Stimulated activated naive CD4-positive, alpha-beta T cell (primary cell): ENCODE data around the gene VWA5B2.

Experiments used
- DNase-seq, 6 experiments: peaks; one replicate each; lab custom pipeline; 2025; lab: John Stamatoyannopoulos, UW

VWA5B2 gene

GRCh38 chr3:184227481-184227935 lies 1.9 kb upstream of the VWA5B2 start:
- DNase-seq, result peak in 5 of 6 experiments; percentile 17 to 58 (median 32)

- DNase-seq, result no peak
These were observed 828 bp upstream of the VWA5B2 start for GRCh38 chr3:184228376-184229137.

GRCh38 chr3:184230081-184230602 lies 757 bp downstream of the VWA5B2 start:
- DNase-seq, result peak in 1 of 6 experiments; percentile 25

DNA sequence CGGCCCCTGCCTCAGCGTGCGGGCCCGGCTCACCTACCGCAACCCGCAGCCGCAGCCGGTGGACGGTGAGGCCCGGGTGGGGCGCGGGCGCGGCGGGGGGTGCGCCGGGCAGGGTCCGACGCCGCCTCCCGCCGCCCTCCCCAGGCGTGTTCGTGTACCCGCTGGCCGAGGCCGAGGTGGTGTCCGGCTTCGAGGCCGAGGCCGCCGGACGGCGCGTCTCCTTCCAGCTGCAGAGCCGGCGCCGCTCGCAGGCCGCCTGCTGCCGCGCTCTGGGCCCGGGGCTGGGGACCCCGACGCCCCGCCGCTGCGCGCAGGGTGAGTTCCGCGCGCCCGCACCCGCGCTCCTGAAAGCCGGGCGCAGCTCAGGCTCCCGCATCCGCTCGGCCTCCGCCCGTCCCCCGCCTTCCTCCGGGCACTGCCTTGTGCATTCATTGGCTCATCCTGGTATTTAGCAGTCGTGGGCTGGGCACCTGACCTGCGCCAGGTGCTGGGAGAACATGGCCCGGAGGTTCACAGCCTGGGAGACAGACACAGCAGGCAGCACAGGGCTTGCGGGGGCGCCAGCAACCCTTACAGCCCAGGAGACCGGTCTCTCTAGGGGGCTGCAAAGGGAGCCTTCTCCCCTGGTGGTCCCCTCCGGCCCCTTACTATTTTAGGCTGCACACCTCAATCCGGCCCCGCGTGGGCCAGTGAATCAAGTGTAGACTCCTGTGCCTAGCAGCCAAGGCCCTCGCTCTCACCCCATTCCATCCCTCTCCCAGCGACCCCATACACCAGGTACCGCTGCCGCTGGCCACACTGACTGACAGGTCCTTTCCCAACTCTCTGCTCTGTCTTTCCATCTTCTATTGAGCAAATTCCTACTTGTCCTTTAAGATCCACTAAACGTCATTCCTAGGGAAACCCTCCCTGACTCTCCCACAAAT lies 1.5 kb downstream of the VWA5B2 start:
- no peak for DNase-seq

DNA sequence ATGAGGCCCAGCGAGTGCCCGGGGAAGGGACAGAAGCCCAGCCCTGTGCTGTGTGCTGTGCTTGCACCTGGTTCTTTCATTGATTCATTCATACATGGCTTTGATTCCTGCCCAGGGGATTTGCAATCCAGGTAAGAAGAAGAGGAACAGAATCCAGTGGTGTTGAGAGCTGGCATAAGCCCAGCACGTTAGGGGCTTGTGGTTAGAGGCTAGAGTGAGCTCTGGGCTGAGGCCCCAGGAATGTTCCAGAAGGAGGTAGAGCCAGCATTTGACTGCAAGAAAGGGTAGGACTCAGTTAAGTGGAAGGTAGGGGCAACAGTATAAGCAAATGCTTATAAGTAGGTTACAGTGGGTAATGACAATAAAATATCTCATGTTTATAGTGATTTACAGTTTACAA lies 2.3 kb downstream of the VWA5B2 start:
- DNase-seq, result no peak

- DNase-seq, result no peak
These were observed 3.9 kb downstream of the VWA5B2 start for GRCh38 chr3:184233127-184233843.

- no peak for DNase-seq
These were observed 4.8 kb downstream of the VWA5B2 start for GRCh38 chr3:184234224-184234623.

DNA sequence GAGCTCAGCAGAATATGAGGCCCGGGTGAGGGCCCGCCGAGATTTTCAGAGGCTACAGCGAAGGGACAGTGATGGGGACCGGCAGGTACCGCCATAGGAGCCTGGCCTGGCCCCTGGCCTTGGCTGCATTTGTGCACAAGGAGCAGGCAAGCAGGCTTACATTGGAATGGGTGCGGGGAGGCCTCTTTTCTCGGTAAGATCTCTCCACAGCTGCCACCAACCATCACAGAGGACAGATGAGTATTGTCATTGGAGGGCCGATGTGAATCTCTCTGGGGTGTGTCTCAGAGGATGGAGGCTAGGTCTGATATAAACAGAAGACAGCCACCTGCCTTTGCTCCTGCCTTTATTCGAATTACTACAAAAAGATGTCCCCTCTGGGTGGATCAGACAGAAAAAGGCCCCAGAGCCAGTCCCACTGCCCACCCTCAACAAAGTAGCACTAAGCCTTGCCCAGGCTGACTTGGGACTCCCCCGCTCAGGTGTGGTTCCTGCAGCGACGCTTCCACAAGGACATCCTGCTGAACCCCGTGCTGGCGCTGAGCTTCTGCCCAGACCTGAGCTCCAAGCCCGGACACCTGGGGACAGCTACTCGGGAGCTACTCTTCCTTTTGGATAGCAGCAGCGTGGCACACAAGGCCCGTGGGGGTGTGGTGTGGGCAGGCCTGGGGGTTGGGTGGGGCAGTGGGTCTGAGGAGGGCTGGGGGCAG lies 5.4 kb downstream of the VWA5B2 start:
- no peak for DNase-seq

GRCh38 chr3:184235381-184236032 lies 6.1 kb downstream of the VWA5B2 start:
- no peak for DNase-seq

- no peak for DNase-seq
These were observed 6.6 kb downstream of the VWA5B2 start for GRCh38 chr3:184236033-184236410.

GRCh38 chr3:184236636-184237035 lies 7.3 kb downstream of the VWA5B2 start:
- DNase-seq, result no peak

DNA sequence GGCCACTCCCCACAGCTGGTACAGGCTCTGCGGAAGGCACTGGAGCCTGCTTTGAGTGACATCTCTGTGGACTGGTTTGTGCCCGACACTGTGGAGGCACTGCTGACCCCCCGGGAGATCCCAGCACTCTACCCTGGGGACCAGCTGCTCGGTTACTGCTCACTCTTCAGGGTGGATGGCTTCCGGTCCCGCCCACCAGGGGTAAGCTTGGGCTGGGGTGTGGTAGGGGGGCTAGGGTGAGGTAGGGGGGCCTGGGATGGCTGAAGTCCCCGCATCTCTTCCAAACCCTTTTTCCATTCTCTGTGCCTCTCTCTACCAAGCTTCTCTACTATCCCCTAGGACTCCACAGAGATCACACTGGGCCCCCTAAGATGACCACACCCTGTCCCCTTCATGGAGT lies 7.8 kb downstream of the VWA5B2 start:
- DNase-seq, result no peak

GRCh38 chr3:184237807-184238206 lies 8.4 kb downstream of the VWA5B2 start:
- no peak for DNase-seq

DNA sequence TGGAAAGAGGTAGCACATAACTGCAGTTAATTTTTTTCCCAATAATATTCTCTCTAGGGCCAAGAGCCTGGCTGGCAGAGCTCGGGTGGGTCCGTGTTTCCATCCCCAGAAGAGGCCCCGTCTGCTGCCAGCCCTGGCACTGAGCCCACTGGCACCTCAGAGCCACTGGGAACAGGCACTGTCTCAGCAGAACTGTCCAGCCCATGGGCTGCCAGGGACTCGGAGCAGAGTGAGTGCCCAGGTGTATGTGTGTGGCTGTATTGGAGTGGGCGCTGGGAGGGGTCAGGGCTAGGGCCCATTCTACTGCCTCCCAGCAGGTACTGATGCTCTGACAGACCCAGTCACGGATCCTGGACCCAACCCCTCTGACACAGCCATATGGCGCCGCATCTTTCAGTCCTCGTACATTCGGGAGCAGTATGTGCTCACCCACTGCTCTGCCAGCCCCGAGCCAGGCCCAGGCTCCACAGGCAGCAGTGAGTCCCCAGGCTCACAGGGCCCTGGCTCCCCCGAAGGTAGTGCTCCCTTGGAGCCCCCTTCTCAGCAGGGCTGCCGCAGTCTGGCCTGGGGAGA lies 8.9 kb downstream of the VWA5B2 start:
- DNase-seq, result no peak

GRCh38 chr3:184239221-184239620 lies 9.8 kb downstream of the VWA5B2 start:
- DNase-seq, result no peak

GRCh38 chr3:184239708-184240107 lies 10.3 kb downstream of the VWA5B2 start:
- DNase-seq, result no peak

DNA sequence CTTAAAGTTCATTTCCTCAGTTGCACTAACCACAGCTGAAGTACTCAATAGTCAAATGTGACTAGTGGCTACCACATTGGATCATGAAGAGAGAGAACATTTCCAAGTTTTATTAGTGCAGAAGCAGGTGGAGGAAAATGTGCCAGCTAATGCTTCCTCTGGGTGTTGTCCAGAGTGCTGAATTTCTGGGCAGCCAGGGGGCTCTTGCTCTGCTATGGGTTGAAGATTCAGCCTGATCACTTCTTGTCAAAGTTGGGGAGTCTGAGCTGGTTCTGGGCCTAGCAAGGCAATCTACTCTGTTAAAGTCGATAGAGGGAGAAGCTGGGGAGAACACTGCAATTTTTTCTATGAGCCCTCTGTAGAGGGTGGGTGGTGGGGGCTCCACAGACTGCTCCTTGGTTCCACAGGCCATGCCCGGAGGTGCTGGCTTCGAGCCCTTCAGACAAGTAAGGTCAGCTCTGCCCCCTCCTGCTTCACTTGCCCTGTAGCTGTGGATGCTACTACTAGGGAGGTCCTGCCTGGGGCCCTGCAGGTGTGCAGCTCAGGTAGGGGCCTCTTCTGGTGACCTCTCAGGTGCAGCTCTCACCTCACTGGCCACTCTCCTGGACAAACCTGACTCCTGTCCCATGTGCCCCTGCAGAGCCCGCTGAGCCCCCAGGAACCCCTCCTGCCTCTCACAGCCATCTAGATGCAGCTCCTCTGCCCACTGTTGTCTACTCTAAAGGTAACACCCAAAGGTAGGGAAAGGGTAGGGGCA lies 11.2 kb downstream of the VWA5B2 start:
- peak in 1 of 6 experiments; percentile 6 for DNase-seq

GRCh38 chr3:184241141-184241446 lies 11.7 kb downstream of the VWA5B2 start:
- no peak for DNase-seq

DNA sequence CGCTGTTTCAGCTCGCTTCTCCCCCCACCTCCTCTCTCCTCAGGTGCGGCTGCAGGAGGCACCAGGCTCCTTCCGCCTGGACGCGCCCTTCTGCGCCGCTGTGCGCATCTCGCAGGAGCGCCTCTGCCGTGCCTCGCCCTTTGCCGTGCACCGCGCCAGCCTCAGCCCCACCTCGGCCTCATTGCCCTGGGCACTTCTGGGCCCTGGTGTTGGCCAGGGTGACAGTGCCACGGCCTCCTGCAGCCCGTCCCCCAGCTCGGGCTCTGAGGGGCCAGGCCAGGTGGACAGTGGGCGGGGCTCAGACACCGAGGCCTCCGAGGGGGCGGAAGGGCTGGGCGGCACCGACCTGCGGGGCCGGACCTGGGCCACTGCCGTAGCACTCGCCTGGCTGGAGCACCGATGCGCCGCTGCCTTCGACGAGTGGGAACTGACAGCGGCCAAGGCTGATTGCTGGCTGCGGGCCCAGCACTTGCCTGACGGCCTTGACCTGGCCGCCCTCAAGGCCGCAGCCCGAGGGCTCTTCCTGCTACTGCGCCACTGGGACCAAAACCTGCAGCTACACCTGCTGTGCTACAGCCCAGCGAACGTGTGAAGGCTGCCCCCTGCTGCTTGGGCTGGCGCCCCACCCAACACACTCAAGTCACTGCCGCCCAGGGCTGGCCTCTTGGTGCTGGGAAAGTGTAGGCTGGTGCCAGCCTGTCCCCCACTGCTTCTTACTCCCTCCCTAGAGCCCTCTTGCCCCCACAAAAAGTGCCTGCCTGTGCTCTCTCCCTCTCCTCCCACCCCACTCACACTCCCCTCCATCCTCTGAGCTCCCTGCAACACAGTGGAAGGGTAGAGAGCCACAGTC lies 12.3 kb downstream of the VWA5B2 start:
- peak in 1 of 6 experiments; percentile 7 for DNase-seq
